OCI-M1 (cell line): ENCODE results near the gene DNMT3B.
A peak's percentile ranks its signal among the peaks of the same experiment; 100 is the strongest.

Experiments used
- DNase-seq: peaks from one replicate; lab custom pipeline; 2025; lab: John Stamatoyannopoulos, UW

DNMT3B gene

DNA sequence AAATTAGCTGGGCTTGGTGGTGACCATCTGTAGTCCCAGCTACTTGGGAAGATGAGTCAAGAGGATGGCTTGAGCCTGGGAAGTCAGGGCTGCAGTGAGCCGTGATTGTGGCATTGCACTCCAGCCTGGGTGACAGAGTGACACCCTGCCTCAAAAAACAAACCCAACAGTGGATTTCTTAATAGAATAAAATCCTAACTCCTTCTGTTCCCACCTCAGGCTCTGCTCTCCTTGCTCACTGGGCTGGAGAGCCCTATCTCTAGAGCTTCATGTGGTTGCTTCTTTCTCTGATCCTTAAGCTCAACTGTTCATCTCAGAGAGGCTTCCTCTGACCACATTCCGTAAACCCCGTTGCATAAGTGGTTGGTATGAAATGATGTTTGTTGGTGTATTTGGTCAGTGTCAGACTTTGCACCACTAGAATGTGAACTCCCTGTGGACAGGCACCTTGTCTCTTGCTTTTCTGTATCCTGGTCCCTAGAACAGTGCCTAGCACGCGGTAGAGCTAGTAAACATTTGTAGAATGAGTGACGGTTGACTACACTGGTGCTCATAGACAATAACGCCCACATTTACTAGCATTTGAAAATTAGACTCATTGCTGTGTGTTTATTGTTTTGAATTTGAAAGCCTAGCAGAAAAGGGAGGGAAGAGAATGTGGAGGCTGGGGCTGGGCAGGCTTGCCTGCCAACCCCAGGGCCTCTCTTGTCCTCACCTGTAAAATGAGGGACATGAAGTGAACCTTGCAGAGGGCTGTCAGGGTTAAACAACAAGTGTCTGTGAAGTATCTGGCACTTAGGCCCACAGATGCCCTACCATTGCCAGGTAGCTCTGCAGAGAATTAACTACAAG lies 61.8 kb downstream of the DNMT3B start:
- DNase-seq: no peak

- no peak for DNase-seq
These were observed 66.0 kb downstream of the DNMT3B start for GRCh38 chr20:32828029-32828680.

DNA sequence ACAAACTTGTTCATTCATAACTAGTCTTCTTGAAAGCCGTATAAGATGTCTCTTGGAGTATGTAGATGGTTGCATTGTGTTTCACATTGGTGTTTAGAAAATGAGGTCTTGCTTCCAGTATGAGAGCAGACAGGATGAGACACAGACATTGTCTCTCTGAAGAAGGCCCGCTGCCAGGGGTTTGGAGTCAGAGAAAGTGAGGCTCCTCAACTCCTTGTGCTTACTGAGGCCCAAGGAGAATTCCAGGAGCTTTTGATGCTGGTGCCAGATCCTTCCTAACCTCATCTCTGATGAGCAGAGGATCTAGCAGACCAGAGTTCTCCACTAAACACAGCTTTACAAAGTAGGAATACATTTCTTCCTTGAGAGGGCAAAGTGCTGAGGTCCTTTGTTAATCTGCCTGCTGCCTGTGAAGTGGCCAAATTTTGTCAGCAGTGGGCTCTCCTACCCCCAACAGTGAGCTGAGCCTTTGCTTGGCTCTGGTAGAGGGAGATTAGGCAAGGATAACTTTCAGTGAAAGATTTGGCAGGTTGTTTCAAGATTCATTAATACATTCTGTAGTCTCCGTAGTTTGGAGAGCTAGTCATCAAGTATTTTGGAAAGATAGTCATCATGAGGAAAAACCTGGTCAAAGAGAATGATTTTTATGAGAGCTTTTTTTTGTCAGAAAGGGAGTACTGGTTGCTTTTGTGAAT lies 67.3 kb downstream of the DNMT3B start:
- no peak for DNase-seq

GRCh38 chr20:32830437-32830836 lies 68.3 kb downstream of the DNMT3B start:
- peak; percentile 84 for DNase-seq

GRCh38 chr20:32831982-32832381 lies 69.8 kb downstream of the DNMT3B start:
- DNase-seq: no peak

DNA sequence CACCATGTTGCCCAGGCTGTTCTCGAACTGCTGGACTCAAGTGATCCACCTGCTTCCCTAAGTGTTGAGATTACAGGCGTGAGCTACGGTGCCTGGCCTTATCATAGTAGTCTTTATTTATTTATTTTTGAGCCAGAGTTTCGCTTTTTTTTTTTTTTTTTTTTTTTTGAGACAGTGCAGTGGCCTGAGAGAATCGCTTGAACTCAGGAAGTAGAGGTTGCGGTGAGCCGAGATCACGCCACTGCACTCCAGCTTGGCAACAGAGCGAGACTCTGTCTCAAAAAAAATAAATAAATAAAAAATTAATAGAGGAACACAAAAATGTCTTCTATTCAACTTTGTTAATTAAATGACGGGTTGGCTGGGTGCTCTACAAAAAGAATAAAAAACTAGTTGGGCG lies 70.5 kb downstream of the DNMT3B start:
- DNase-seq: no peak

DNA sequence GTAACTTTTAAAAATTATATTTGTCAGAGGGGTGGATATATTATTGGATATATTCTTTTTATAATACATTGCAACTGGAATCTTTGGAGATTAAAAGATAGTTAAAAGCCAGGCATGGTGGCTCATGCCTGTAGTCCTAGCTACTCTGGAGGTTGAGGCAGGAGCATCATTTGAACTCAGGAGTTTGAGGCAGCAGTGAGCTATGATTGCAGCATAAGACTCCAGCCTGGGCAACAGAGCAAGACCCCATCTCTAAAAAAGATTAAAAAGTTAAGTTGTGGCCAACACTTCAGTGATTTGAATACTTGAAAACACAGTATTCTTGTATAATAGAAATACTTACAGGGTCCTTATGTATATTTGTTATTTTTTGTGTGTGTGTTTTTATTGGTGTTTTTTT lies 72.8 kb downstream of the DNMT3B start:
- DNase-seq: no peak

DNA sequence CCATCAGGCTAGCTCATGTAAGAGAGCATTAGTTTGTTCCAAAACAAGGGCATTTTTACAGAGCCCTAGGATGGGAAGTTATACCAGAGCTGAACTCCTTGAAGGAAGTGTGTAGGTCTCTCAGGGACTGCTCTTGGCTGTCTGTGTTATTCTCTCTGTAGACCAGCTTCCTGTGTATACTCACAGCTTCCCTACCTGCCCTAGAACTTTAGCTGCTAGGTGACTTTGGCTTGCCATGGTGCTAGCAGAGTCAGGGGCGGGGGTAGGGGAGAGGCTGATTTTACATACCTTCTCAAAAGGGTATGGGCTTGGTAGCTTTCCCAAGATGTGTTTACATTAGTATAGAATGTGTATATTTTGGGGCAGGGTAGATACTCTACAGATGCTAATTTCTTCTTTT lies 75.0 kb downstream of the DNMT3B start:
- no peak for DNase-seq

GRCh38 chr20:32839227-32839981 lies 77.2 kb downstream of the DNMT3B start:
- no peak for DNase-seq

GRCh38 chr20:32839982-32840285 lies 77.7 kb downstream of the DNMT3B start:
- no peak for DNase-seq

DNA sequence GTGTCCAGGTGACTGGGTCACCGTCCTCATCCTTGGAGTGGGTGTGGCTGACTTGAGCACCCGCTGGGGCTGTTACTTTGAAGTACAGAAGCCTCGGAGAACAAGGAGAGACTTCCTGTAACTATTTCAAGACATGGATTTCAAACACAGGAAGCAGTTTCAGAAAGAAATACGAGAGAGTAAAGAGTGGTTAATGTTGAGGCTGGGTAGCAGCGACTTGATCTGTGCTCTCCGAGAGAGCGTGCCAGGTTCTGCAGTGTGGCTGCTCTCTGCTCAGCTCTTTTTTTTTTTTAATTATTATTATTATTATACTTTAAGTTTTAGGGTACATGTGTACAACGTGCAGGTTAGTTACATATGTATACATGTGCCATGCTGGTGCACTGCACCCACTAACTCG lies 79.0 kb downstream of the DNMT3B start:
- no peak for DNase-seq

GRCh38 chr20:32841632-32842031 lies 79.4 kb downstream of the DNMT3B start:
- DNase-seq: no peak

DNA sequence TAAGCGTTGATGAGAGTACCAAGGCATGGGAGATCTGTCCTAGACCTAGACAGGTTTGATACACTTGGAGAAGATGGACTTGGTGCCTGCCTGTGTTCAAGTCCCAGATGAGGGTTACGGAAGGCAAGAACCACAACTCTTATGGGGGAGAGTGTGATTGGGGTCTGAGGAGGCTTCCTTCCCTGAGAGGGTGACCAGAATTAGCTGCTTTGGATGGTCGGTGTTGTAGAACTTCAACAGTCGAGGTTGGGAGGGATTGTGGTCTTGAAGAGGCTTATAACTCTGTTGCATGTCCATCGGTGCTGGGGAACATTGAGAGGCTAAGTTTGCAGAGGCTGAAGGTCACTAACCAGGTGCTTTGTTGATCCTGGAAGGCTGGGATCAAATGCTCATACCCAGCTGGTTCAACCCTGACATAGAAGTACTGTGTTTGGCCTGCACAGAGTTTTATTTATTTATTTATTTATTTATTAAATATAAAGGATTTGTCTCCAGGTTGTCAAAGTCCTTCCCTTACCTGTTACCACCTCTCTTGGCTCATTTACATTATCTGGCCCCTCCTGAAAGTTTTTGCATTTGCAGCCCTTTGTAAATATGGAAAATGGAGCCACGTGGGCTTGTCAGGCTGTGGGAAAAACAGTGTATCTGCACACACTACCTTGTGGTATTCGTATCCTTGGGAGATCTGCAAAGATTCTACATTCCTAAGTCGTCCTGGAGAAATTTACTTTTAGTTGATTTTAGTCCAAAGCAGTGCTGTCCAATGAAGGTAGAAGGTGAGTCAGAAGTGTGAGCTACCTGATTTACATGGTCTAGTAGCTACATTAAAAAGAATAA lies 80.7 kb downstream of the DNMT3B start:
- DNase-seq: no peak

DNA sequence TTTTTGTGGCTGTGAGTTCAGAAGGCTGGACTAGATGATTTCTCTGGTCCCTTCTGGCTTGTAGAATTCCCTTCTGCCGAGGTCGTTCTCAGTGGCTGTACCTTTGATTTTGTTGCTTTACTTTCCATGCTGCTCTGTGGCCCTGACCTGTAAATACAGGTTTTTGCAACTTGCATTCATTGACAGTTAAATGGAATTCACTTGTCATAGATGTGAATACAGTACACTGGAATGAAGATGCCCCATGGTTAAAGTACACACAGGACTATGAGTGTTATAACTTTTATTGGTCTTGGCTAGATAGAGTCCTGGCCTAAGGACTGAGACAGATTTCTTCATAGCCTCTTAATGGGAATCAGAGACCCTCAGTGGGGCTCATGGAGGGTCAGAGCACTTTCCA lies 83.6 kb downstream of the DNMT3B start:
- DNase-seq: no peak

DNA sequence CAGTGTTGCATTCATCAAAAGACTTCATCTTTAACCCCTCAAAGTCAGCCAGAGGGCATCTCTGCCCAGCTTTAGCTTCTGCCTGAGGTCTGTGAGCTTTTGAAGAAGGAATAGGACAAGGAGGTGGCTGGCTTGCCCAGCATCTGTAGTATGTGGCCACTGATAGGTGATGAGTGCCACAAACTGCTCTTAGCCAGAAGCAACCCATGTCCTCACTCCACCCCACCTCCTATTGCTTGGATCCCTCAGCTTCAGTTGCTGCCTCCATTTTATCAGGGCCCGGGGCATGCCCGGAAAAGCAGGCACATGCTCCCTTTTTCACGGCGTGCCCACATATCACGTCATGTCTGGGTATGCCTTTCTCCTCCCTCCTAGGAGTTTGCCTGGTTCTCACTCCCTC lies 84.7 kb downstream of the DNMT3B start:
- no peak for DNase-seq

GRCh38 chr20:32847964-32848363 lies 85.8 kb downstream of the DNMT3B start:
- no peak for DNase-seq

GRCh38 chr20:32848846-32849245 lies 86.7 kb downstream of the DNMT3B start:
- no peak for DNase-seq

DNA sequence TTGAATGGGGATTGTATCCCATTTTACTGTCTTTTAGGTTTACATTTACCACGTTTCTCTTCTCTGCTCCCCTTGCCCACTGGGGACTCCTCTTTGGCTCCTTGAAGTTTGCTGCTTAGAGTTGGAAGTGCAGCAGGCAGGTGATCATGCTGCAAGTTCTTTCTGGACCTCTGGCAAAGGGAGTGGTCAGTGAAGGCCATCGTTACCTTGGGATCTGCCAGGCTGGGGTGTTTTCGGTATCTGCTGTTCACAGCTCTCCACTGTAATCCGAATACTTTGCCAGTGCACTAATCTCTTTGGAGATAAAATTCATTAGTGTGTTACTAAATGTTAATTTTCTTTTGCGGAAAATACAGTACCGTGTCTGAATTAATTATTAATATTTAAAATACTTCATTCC lies 87.4 kb downstream of the DNMT3B start:
- DNase-seq: no peak

GRCh38 chr20:32855387-32855786 lies 93.2 kb downstream of the DNMT3B start:
- DNase-seq: no peak

DNA sequence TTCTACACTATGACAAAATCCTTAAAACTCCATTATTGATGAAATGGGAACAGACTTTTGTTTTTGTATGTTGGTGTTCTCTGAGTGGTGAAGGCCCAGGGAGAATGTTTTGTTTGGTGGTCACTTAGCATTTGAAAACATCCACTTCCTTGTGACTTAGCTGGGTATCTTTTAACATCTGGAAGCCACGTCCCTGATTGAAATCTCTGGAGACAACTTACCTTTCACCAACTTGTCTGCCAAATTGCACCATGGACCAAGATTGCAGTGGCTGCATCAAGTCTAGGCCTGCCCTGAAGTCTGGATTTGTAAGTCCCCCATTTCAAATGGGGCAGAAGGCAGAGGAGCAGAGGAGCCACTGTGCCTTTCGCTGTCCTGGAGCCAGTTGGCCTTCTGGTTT lies 96.0 kb downstream of the DNMT3B start:
- DNase-seq: no peak
